ENCODE results near the gene ASTN1. TPM values are rescaled to one million over a fixed set of nuclear protein-coding genes. Genes with fewer than 3 reads are reported as not detected.

ASTN1 gene
- total RNA-seq, 3 donors from 2014 or later (not counting 1 experiment from before 2014, with no cell fraction given): not detected

- Mint-ChIP-seq H3K4me3 (no peak overlapping the region), H3K9me3 (peaks cover 4 to 6% of the 10 kb centered on the region in 2 donors), H3K27ac (no peak overlapping the region), H3K27me3 (ENCODE audit: low read depth in 2 of 2) (no peaks in the 10 kb centered on the region), H3K4me1 (no peaks in the 10 kb centered on the region), H3K36me3 (no peaks in the 10 kb centered on the region)
- intact Hi-C loops (cut with micrococcal nuclease): no loop called here
- no peaks in the 10 kb centered on the region for H3K27me3 ChIP-seq (ENCODE audit: control insufficient read depth, insufficient read depth, low read length)
- H3K4me1 ChIP-seq (ENCODE audit: control insufficient read depth, insufficient read depth, low read length): no peaks in the 10 kb centered on the region
- 79% methylated on average over 4 of the region's 4 CpGs for WGBS (ENCODE audit: insufficient coverage)
- no peaks in the 10 kb centered on the region for H3K36me3 ChIP-seq (ENCODE audit: control insufficient read depth, insufficient read depth, low read length)
- no peak overlapping the region for H3K27ac ChIP-seq (ENCODE audit: low read length)
- TF ChIP-seq, protein P1, sequence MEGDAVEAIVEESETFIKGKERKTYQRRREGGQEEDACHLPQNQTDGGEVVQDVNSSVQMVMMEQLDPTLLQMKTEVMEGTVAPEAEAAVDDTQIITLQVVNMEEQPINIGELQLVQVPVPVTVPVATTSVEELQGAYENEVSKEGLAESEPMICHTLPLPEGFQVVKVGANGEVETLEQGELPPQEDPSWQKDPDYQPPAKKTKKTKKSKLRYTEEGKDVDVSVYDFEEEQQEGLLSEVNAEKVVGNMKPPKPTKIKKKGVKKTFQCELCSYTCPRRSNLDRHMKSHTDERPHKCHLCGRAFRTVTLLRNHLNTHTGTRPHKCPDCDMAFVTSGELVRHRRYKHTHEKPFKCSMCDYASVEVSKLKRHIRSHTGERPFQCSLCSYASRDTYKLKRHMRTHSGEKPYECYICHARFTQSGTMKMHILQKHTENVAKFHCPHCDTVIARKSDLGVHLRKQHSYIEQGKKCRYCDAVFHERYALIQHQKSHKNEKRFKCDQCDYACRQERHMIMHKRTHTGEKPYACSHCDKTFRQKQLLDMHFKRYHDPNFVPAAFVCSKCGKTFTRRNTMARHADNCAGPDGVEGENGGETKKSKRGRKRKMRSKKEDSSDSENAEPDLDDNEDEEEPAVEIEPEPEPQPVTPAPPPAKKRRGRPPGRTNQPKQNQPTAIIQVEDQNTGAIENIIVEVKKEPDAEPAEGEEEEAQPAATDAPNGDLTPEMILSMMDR (IDR thresholded peaks at IDR 0.05): no peak
- peaks cover 2% of the 10 kb centered on the region for H3K9me3 ChIP-seq (ENCODE audit: control insufficient read depth, insufficient read depth, low read length)
- DNase-seq (no peak), ATAC-seq (no peak)
- no peak overlapping the region for H3K4me3 ChIP-seq (ENCODE audit: low read length)
Measured at GRCh38 chr1:177024623-177025022, 139.9 kb downstream of the ASTN1 start.

DNA sequence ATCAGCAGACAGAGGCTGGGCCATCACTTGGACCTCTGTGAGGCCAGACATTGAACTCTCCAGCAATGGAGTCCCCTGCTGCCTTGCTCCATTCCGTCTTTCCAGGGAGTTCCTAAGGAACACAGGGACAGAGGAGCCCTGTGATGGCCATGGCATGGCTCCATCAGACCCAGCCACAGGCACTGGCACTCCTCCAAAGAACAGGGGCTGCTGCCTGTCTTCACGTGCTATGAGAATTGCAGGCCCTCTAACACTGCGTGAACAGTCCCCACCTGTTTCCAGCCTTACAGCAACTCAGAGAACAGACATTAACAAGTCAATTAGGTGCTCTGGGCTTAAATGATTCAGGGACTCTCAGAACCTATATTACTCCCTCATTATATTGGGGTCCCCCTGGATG, 140.8 kb downstream of the ASTN1 start:
- Mint-ChIP-seq H3K27ac (no peak overlapping the region), H3K9me3 (peaks cover 4 to 6% of the 10 kb centered on the region in 2 donors), H3K27me3 (ENCODE audit: low read depth in 2 of 2) (no peaks in the 10 kb centered on the region), H3K4me1 (no peaks in the 10 kb centered on the region), H3K4me3 (no peak overlapping the region), H3K36me3 (no peaks in the 10 kb centered on the region)
- Histone ChIP-seq H3K36me3 (ENCODE audit: control insufficient read depth, insufficient read depth, low read length) (no peaks in the 10 kb centered on the region), H3K9me3 (ENCODE audit: control insufficient read depth, insufficient read depth, low read length) (no peaks in the 10 kb centered on the region), H3K4me3 (ENCODE audit: low read length) (no peak overlapping the region), H3K27ac (ENCODE audit: low read length) (no peak overlapping the region), H3K4me1 (ENCODE audit: control insufficient read depth, insufficient read depth, low read length) (no peaks in the 10 kb centered on the region), H3K27me3 (ENCODE audit: control insufficient read depth, insufficient read depth, low read length) (no peaks in the 10 kb centered on the region)
- TF ChIP-seq, protein P1 (IDR thresholded peaks at IDR 0.05): no peak
- WGBS (ENCODE audit: insufficient coverage): 86% methylated on average over 3 of the region's 3 CpGs
- DNase-seq (no peak), ATAC-seq (no peak)
- intact Hi-C loops (cut with micrococcal nuclease): no loop called here

DNA sequence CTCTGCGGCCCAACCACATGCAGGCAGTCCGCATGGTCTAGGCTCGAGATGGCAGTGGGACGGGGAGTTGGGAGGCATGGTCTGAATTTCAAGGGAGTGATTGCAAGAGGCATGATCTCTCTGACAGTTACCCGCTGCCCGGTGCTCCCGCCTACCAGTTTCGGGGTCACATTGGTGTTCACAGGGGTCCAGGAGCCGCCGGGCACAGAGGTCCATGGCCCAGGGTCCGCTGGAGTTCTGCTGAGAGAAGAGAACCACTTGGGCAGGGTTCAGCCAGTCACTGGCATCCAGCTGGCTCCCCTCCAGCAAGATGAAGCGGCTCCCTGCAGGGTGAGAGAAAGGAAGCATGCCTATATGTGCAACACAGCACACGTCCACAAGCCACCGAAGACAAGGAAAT, 141.3 kb downstream of the ASTN1 start:
- intact Hi-C loops (cut with micrococcal nuclease): no loop called here
- Mint-ChIP-seq H3K4me3 (no peak overlapping the region), H3K36me3 (no peaks in the 10 kb centered on the region), H3K27ac (no peak overlapping the region), H3K9me3 (peaks cover 4 to 6% of the 10 kb centered on the region in 2 donors), H3K4me1 (no peaks in the 10 kb centered on the region), H3K27me3 (ENCODE audit: low read depth in 2 of 2) (no peaks in the 10 kb centered on the region)
- no peaks in the 10 kb centered on the region for H3K4me1 ChIP-seq (ENCODE audit: control insufficient read depth, insufficient read depth, low read length)
- TF ChIP-seq, protein P1 (IDR thresholded peaks at IDR 0.05): no peak
- H3K27ac ChIP-seq (ENCODE audit: low read length): no peak overlapping the region
- no peak overlapping the region for H3K4me3 ChIP-seq (ENCODE audit: low read length)
- ATAC-seq (no peak), DNase-seq (no peak)
- no peaks in the 10 kb centered on the region for H3K27me3 ChIP-seq (ENCODE audit: control insufficient read depth, insufficient read depth, low read length)
- no peaks in the 10 kb centered on the region for H3K9me3 ChIP-seq (ENCODE audit: control insufficient read depth, insufficient read depth, low read length)
- H3K36me3 ChIP-seq (ENCODE audit: control insufficient read depth, insufficient read depth, low read length): no peaks in the 10 kb centered on the region
- 90% methylated on average over 14 of the region's 14 CpGs for WGBS (ENCODE audit: insufficient coverage)

- Histone ChIP-seq H3K27me3 (ENCODE audit: control insufficient read depth, insufficient read depth, low read length) (no peaks in the 10 kb centered on the region), H3K27ac (ENCODE audit: low read length) (no peak overlapping the region), H3K4me1 (ENCODE audit: control insufficient read depth, insufficient read depth, low read length) (no peaks in the 10 kb centered on the region), H3K36me3 (ENCODE audit: control insufficient read depth, insufficient read depth, low read length) (no peaks in the 10 kb centered on the region), H3K9me3 (ENCODE audit: control insufficient read depth, insufficient read depth, low read length) (no peaks in the 10 kb centered on the region), H3K4me3 (ENCODE audit: low read length) (no peak overlapping the region)
- no peak for DNase-seq
- no peak for ATAC-seq
- H3K36me3 Mint-ChIP-seq: no peaks in the 10 kb centered on the region
- H3K27ac Mint-ChIP-seq: no peak overlapping the region
- H3K4me3 Mint-ChIP-seq: no peak overlapping the region
- no peaks in the 10 kb centered on the region for H3K27me3 Mint-ChIP-seq (ENCODE audit: low read depth in 2 of 2)
- H3K4me1 Mint-ChIP-seq: no peaks in the 10 kb centered on the region
- H3K9me3 Mint-ChIP-seq: peaks cover 3 to 7% of the 10 kb centered on the region in 2 donors
- intact Hi-C loops (cut with micrococcal nuclease): no loop called here
- TF ChIP-seq, protein P1 (IDR thresholded peaks at IDR 0.05): no peak
- 74% methylated on average over 2 of the region's 2 CpGs for WGBS (ENCODE audit: insufficient coverage)
Measured at GRCh38 chr1:177021687-177022086, 142.8 kb downstream of the ASTN1 start.

Measured in natural killer cell (primary cell).